HFF-Myc (cell line): ENCODE data around the gene APC2.
A peak's percentile ranks its signal among the peaks of the same experiment; 100 is the strongest.

ENCODE experiments used
- DNase-seq: peaks from one replicate; pipeline ENCODE4 v3.0.0-alpha.2; 2011; ENCODE audit warnings: low read depth; ENCODE audit errors: extremely low read depth
- H3K4me3 ChIP-seq: replicated peaks from 2 replicates; pipeline ENCODE4 v1.5.1; 2011; ENCODE audit warnings: low read depth, mild to moderate bottlenecking, control low read depth, low read length
- CTCF ChIP-seq: IDR thresholded peaks from 2 replicates; pipeline ENCODE4 v1.5.1; 2012; ENCODE audit warnings: mild to moderate bottlenecking, low read depth, low read length, control low read depth; ENCODE audit errors: missing control alignments

Gene APC2

GRCh38 chr19:1486720-1487575 is 37.0 kb downstream of the APC2 start:
- TF ChIP-seq CTCF = no peak
- no peak overlapping the region for H3K4me3 ChIP-seq
- DNase-seq = no peak

GRCh38 chr19:1487576-1488281 is 37.8 kb downstream of the APC2 start:
- DNase-seq = no peak
- no peak overlapping the region for H3K4me3 ChIP-seq
- no peak for TF ChIP-seq CTCF

- no peak for TF ChIP-seq CTCF
- no peak for DNase-seq
- H3K4me3 ChIP-seq = no peak overlapping the region
These were observed 38.3 kb downstream of the APC2 start for GRCh38 chr19:1488282-1488601.

GRCh38 chr19:1489463-1490310 is 39.8 kb downstream of the APC2 start:
- TF ChIP-seq CTCF = no peak
- DNase-seq = no peak

GRCh38 chr19:1490311-1491113 is 40.6 kb downstream of the APC2 start, which contains the start of gene PCSK4:
Gene PCSK4 (minus strand): TSS chr19:1490350. CDS start chr19:1490346, 4 bp downstream.
- TF ChIP-seq CTCF = no peak
- DNase-seq = peak; percentile 96
- H3K4me3 ChIP-seq = peak within 1 kb of the TSS; percentile 39

More at GRCh38 chr19:1489463-1490310, 39.8 kb downstream of the APC2 start:
- peak overlapping the region; percentile 39 for H3K4me3 ChIP-seq
